Islet of Langerhans (tissue), 1 donor: ENCODE data around the gene PARP8.
"Not testable (repeated sequence)": the region's sequence is repeated elsewhere in the genome, so short reads cannot be mapped to it uniquely, and the experiment has no call there.

Experiments
- FAIRE-seq: peaks from one replicate; lab custom pipeline; 2011; peaks lifted over from hg19 to GRCh38; lab: Jason Lieb, UNC

Gene PARP8

GRCh38 chr5:50666261-50667022 is at the start of gene PARP8:
PARP8 (plus strand) TSS chr5:50666637; CDS start chr5:50667096, 459 bp downstream.
- FAIRE-seq, result no peak

GRCh38 chr5:50623666-50624065 is 42.8 kb upstream of the PARP8 start:
- FAIRE-seq, result peak; percentile 66

GRCh38 chr5:50634866-50635265 is 31.6 kb upstream of the PARP8 start:
- not testable (repeated sequence) for FAIRE-seq

GRCh38 chr5:50637576-50637975 is 28.9 kb upstream of the PARP8 start:
- FAIRE-seq, result not testable (repeated sequence)

GRCh38 chr5:50646591-50646990 is 19.8 kb upstream of the PARP8 start:
- FAIRE-seq, result no peak

GRCh38 chr5:50647726-50648125 is 18.7 kb upstream of the PARP8 start:
- no peak for FAIRE-seq

- no peak for FAIRE-seq
These were observed 12.5 kb upstream of the PARP8 start for GRCh38 chr5:50653946-50654345.

- FAIRE-seq, result no peak
These were observed 11.2 kb upstream of the PARP8 start for GRCh38 chr5:50655067-50655809.

- FAIRE-seq, result no peak
These were observed 10.6 kb upstream of the PARP8 start for GRCh38 chr5:50655810-50656205.

- peak; percentile 55 for FAIRE-seq
These were observed 9.4 kb upstream of the PARP8 start for GRCh38 chr5:50657044-50657443.

- no peak for FAIRE-seq
These were observed 8.2 kb upstream of the PARP8 start for GRCh38 chr5:50658246-50658645.

- no peak for FAIRE-seq
These were observed 2.8 kb upstream of the PARP8 start for GRCh38 chr5:50663636-50664035.

- FAIRE-seq, result no peak
These were observed 1.3 kb upstream of the PARP8 start for GRCh38 chr5:50665091-50665490.

GRCh38 chr5:50665761-50666202 is 655 bp upstream of the PARP8 start:
- FAIRE-seq, result not testable (repeated sequence)

- FAIRE-seq, result no peak
These were observed 701 bp downstream of the PARP8 start for GRCh38 chr5:50667023-50667652.

GRCh38 chr5:50667653-50668595 is 1.5 kb downstream of the PARP8 start:
- FAIRE-seq, result no peak

GRCh38 chr5:50668636-50669035 is 2.2 kb downstream of the PARP8 start:
- FAIRE-seq, result not testable (repeated sequence)

- FAIRE-seq, result no peak
These were observed 6.2 kb downstream of the PARP8 start for GRCh38 chr5:50672663-50673062.

GRCh38 chr5:50673444-50673843 is 7.0 kb downstream of the PARP8 start:
- FAIRE-seq, result not testable (repeated sequence)

GRCh38 chr5:50675385-50675784 is 8.9 kb downstream of the PARP8 start:
- no peak for FAIRE-seq

- not testable (repeated sequence) for FAIRE-seq
These were observed 13.1 kb downstream of the PARP8 start for GRCh38 chr5:50679554-50679953.

- no peak for FAIRE-seq
These were observed 18.3 kb downstream of the PARP8 start for GRCh38 chr5:50684721-50685120.
